CD4-positive, alpha-beta T cell treated with Interferon gamma for 1 hour (primary cell): ENCODE measurements around the gene ZNF354C.
"Not testable (repeated sequence)": the region's sequence is repeated elsewhere in the genome, so short reads cannot be mapped to it uniquely, and the experiment has no call there.

Experiments
- DNase-seq: peaks from one replicate; pipeline ENCODE4 v3.0.0-alpha.2; 2020

The ZNF354C gene

DNA sequence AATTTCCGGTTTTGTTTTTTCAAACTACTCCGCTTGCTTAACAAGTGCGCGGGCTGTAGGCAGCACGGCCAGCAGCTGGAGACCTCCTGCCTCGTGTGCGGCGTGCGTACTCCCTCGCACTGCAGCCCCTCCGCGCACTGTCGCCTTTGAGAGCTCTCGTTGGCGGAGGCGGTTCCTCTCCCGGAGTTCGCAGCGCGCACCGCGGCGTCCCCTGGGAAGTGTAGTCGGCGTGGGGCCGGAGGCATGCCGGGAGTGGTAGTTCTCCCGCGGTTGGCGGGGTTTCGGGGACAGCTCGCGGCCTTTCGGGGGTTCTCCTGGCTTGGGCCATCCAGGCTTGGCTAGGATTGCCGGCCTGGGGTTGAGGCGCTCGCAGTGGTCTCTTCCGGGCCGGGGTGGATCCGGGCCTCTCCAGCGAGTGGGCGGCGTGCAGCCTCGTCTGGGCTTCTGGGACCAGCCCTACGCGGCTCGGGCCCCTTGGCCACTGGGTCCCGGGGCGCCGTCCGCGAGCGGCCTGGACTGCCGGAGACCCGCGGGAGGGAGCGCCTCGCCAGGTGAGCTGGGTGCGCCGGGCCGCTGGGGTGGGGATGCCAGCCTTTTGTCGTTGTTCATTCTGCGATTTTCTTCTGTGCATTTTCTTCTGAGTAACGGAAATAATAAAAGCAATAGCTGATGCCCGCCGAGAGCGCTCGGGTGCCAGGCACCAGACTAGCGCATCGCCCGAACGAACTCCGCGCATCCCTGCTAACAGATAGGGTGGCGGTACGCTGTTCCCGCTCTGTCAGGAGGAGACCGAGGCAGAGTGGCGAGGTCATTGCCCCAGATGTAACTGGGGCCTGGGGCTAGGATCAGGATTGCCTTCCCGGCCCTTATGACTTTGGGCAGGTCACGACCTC is at the start of gene ZNF354C:
TSS of gene ZNF354C (plus strand) at position 258 of the 893 bp plus-strand sequence. CDS start 1,696 bp downstream, outside the sequence.
- DNase-seq, result peak; percentile 87

DNA sequence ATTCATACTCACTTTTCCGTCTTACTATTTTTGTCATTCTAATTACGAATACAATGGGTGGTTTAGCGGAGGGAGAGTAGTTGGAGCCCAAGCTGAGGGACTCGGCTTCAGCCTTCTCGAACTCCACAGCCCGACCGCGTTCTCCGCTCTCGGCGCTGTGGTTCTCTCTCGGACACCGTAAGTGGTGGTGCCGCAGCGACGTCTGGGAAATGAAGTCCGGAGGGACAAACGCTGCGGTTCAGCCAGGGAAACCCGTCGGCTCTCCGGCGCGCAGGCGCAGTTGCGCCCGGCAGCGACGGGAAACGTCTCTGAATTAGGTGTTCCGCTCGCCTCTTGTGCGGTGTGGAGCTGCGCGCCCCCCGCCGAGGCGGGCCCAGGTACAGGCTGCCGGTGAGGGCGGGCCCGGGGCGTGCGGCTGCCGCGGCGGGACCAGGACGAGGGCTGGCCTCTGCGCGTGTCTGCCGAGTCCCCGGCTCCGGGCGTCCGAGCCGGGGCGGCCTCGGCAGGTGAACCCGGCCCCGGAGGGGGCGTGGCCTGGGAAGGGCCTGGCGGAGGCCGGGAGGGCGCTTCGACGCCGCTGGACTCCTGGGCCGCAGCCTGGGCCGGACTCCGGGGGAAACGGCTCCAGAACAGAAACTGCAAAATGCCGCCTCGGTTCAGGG is 36.5 kb upstream of the ZNF354C start, which contains the start of gene ZNF879:
TSS of gene ZNF879 (plus strand) at position 277 of the 662 bp plus-strand sequence. CDS start 1,201 bp downstream, outside the sequence.
- DNase-seq, result peak; percentile 95

DNA sequence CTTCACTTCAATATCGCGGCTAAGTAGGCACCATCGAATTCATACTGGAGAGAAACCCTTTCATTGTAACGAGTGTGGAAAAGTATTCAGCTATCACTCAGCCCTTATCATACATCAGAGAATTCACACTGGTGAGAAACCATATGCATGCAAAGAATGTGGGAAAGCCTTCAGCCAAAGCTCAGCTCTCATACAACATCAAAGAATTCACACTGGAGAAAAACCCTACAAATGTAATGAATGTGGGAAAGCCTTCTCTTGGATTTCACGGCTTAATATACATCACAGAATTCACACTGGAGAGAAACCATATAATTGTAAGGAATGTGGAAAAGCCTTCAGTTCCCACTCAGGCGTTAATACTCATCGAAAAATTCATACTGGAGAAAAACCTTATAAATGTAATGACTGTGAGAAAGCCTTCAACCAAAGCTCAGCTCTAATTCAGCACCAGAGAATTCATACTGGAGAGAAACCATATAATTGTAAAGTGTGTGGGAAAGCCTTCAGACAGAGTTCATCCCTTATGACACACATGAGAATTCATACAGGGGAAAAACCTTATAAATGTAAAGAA is 27.1 kb upstream of the ZNF354C start:
- no peak for DNase-seq

GRCh38 chr5:179044765-179045164 is 15.4 kb upstream of the ZNF354C start:
- DNase-seq, result no peak

DNA sequence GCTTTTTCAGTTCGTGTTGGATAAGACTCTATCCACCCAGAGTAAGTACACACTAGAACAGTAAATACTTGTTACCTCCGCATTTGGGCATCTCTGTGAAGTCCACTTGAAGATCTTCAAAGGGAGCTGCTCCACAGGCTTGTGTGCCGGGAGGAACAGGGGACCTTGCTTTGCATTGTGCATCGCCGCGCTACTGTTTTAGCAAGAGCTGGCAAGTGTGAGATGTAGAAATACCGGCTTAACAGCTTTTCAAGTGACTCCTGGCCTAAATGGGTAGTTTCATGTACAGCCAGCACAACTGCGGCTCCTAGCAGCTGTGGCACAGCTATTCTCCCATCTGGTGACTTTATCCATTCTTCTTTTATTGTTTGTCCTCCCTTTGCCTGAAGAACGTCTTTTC is 8.4 kb upstream of the ZNF354C start:
- DNase-seq, result no peak

DNA sequence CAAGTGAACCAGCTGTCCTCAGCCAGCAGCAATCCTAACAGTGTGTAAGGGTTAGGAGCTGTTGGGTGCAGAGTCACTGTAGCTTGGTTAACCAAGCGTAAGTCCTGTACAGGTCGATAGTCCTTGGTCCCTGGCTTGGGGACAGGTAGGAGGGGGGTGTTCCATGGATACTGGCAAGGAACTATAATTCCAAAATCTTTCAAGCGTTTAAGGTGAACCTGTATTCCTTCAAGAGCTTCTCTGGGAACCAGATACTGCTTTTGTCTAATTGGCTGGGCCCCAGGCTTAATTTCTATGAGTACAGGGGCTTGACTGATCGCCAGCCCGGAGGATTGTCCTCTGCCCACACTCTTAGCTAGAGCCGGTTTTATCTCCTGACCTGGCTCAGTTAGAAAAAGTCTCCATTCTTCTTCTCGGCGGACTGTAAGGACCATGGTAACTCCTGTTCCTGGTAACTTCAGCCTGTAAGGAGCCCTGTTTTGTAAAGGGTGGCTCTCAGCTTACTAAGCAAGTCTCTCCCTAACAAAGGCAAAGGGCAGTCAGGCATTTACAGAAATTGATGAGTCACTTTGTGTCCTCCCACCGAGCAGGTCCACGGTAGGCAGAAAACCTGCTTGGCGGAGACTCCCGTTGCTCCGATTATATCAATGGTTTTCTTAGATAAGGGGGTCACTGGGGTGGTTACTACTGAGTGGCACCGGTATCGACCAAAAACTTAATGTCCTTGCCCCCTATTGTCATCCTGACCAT is 6.0 kb upstream of the ZNF354C start:
- no peak for DNase-seq

DNA sequence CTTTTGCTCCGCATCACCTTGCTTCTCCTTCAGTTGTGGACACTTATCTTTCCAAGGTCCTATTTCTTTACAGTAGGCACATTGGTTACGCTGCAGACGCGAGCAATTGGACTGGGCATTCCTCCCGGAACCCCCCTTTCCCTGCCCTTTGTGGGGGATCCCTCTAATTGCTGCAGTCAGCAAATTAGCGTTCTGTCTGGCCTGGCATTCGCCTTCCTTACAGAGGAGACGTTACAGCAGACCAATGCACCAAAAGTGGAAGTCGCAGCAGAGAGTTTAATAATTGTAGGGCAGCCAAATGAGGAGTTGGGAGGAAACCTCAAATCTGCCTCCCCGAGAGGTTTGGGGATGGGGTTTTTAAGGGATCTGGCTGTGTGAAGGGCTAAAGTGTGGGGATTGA is 5.3 kb upstream of the ZNF354C start:
- no peak for DNase-seq

- no peak for DNase-seq
Observed at GRCh38 chr5:179055436-179055835, 4.7 kb upstream of the ZNF354C start.

DNA sequence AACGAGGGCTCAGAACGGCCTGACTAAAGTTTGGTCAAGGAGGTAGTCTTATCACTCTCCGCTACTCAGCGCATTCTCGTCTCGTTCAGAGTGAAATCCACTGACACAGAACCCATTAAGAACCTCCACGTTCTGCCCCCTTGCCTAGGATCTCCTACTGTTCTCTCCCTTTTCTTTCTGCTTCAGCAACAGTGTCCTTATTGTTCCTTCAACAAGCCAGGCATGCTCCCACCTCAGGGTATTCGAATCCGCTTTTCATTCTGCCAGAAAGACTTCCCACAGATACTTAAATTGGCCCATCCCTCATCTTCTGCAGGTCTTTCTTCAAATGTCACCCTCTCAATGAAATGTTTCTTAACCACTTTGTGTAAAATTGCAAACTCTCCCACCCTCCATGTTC is 4.3 kb upstream of the ZNF354C start:
- DNase-seq, result no peak

GRCh38 chr5:179061025-179061424 is 852 bp downstream of the ZNF354C start:
- no peak for DNase-seq

DNA sequence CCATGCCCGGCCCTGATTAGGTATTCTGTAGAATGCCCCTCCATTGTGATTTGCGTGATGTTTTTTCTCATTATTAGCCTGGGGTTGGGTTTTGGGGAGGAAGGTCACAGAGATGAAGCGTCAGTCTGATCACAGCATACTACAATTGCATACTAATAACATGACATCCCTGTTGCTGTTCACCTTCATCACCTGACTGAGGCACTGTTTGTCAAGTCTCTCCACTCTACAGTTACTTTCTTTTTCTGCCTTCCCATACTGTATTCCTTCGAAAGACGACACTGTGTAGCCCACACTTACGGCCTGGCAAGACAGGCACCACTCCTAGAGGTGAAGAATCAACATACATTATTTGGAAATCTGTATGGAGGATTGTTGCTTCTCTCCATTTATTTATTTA is 5.5 kb downstream of the ZNF354C start:
- DNase-seq, result no peak

DNA sequence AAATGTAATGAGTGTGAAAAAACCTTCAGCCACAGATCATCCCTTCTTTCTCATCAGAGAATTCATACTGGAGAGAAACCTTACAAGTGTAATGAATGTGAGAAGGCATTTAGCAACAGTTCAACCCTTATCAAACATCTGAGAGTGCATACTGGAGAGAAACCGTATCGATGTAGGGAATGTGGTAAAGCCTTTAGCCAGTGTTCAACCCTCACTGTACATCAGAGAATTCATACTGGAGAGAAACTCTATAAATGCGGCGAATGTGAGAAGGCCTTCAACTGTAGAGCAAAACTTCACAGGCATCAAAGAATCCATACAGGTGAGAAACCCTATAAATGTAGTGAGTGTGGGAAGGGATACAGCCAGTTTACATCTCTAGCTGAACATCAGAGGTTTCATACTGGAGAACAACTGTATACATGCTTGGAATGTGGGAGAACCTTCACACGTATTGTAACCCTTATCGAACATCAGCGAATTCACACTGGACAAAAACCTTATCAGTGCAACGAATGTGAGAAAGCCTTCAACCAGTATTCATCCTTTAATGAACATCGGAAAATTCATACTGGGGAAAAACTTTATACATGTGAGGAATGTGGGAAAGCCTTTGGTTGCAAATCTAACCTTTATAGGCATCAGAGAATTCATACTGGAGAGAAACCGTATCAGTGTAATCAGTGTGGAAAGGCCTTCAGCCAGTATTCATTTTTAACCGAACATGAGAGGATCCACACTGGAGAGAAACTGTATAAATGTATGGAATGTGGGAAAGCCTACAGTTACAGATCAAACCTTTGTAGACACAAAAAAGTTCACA is 19.2 kb downstream of the ZNF354C start:
- DNase-seq, result no peak

GRCh38 chr5:179080724-179081123 is 20.6 kb downstream of the ZNF354C start:
- no peak for DNase-seq

- no peak for DNase-seq
Observed at GRCh38 chr5:179089502-179089901, 29.3 kb downstream of the ZNF354C start.

DNA sequence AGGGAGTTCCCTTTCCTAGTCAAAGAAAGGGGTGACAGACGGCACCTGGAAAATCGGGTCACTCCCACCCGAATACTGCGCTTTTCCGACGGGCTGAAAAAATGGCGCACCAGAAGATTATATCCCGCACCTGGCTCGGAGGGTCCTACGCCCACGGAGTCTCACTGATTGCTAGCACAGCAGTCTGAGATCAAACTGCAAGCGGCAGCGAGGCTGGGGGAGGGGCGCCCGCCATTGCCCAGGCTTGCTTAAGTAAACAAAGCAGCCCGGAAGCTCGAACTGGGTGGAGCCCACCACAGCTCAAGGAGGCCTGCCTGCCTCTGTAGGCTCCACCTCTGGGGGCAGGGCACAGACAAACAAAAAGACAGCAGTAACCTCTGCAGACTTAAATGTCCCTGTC is 41.1 kb downstream of the ZNF354C start:
- DNase-seq, result not testable (repeated sequence)

DNA sequence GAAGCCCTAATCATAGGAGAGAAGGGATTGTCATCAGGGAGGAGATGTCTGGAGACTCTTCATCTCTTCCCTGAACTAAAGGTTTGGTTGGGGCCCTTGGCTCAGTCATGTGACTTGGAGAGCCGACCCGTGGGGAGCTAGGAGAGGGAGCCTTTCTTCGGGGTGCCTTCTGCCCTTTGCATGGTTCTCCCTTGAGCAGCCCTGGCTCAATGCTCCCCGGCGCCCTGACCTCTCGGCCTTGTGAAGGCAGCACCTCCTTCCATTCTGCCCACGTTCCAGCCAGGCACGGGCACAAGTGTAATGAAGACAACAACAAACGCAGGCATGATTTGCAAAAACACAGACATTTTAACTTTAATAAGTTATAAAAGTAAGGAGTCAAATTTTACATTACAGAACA is 50.4 kb downstream of the ZNF354C start:
- no peak for DNase-seq

DNA sequence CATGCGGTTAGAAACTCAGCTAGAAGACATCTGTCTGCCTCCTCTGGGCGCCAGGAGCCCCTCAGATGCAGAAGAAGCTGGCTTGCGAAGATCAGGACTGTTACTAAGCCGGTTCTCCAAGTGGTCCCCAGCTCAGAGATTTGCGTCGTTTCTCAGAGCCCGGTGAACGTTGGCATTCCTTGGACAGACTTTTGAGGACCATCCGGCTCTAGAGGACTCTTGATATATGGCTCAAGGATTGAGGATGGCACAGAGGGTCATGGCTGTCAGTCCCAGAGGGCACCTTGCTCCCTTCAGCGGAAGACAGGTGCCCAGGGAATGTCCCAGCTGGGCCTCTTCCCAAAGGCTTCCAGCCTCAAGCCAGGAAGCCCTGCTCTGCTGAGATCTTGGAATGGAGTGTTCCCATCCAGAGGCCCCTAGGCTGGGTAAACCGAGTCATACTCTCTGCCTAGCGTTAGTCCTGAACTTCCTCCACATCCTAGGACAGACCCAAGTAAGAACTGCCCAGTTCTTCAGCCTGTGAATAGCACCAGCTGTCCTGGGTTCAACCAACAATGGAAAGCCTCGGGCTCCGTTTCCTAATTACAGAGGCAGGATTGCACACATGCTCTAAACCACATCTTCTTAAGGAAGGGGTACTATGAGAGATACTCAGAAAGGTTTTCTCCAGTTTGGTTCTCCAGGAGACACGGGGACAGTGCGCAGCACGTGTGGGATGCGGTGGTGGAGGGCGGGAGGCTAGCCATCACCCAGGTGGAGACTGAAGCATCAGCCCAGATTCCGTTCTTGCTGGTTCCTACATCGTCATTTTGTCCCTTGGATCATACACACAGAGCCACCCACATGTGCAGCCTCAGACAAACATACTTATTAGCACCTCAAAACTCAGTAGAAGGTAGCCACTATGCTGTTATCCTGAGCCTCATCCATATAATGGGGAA is 51.4 kb downstream of the ZNF354C start:
- no peak for DNase-seq

GRCh38 chr5:179112469-179113142 is 52.4 kb downstream of the ZNF354C start:
- no peak for DNase-seq

- DNase-seq, result no peak
Observed at GRCh38 chr5:179113143-179113530, 53.0 kb downstream of the ZNF354C start.

- DNase-seq, result no peak
Observed at GRCh38 chr5:179113945-179114641, 53.9 kb downstream of the ZNF354C start.
